NCI-H146 treated with DMSO at 0.1 percent for 48 hours (cell line): Measurements from ENCODE around the gene AEN.

Source experiments
- DNase-seq: peaks from one replicate; lab custom pipeline; 2025; ENCODE audit not compliant: unreplicated experiment; lab: John Stamatoyannopoulos, UW

The AEN gene

DNA sequence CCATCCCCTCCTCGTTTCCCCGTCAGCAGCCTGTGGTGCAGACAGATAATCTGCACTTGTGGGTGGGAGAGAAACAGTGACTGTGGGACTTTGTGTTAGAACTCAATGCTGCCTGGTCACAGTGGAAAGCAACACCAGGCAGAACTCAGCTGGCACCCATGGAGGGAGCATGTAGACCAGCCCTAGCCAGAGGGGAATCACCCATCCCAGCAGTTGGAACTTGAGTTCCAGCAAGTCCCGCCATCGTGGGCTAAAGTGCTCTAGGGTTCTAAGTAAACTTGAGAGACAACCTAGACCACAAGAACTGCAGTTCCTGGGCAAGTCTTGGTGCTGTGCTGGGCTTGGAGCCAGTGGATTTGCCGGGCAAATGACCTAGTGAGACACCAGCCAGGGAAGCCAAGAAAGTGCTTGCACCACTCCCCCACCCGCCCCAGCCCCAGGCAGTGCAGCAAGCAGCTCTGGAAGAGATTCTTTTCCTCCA lies 42.0 kb downstream of the AEN start:
- DNase-seq: no peak

DNA sequence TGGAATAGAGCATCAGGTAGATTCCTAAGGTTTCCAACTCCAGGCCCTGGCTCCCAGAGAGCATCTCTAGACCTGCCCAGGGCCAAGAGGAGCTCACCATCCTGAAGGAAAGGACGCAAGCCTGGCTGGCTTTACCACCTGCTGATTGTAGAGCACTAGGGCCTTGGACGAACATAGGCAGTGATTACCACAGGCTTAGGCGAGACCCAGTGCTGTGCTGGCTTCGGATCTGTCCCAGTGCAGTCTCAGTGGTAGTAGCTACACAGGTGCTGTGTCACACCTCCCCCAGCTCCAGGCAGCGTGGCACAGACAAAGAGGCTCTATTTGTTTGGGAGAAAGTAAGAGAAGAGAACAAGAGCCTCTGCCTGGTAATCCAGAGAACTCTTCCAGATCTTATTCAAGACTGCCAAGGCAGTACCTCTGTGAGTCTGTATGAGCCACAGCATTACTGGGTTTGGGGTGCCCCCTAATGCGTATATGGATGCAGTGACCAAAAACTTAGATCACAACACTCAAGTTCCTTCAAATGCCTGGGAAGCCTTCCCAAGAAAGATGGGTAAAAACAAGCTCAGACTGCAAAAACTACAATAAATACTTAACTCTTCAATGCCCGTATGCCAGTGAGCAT lies 43.1 kb downstream of the AEN start:
- DNase-seq: no peak

DNA sequence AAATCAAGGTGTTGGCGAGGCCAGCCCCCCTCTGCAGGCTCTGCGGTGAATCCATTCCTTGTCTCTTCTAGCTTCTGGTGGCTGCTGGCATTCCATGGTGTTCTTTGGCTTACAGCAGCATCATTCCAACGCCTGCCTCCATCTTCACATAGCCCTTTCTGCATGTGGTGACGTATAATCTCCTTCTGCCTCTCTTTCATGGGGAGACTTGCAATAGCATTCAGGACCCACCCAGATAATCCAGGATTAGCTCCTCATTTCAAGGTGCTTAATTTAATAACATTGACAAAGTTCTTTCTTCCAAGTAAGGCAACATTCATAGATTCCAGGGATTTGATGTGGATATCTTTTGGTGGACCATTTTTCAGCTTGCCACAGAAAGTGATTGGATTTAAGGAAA lies 53.5 kb downstream of the AEN start:
- no peak for DNase-seq

DNA sequence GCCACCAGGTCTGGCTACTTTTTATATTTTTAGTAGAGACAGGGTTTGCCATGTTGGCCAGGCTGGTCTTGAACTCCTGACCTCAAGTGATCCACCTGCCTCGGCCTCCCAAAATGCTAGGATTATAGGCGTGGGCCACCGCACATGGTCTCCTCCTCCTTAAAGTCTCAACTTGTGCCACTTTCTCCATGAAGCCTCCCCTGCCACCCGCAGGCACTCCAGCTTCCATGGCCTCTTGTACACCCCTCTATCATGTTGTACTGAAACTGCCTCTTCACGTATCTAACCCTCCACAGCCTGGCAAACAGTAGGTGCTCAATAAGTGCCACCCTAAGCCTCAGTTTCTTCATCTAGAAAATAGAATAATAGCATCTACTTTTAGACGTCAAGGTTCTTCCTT lies 57.6 kb downstream of the AEN start:
- no peak for DNase-seq

DNA sequence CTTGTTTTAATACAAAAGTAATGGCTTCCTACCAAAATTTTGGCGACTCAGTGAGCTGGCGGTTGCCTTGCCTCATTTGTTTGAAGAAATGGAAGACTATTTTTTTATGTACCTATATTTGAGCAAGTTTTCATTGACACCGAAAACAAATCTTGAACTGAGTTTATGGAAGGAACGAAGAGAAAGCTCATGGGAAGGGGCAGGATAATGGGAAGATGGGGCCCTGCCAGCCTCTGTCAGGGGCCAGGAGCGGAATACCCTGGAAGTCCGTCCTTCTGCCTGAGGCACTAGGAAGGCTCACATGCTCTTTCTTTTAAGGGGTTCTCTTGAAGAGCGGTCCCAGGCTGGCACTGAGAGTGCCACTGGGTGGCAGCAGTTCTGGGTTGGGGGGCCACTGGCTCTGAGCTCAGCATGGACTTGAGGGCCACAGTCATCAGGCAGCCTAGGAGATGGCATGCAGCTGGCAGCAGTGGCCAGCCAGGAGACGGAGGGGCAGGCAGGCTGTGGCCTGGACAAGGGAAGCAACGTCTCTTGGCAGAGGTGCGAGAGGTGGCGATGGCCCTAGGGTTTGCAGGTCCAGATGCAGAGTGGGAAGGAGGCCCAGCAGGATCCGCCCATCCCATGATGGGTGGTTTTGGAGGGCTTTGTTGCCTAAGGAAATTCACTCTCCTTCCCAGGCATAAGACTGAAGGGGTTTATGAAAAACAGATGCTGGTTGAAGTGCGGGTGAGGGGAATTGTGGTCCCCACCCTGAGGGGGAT lies 59.3 kb downstream of the AEN start:
- no peak for DNase-seq

DNA sequence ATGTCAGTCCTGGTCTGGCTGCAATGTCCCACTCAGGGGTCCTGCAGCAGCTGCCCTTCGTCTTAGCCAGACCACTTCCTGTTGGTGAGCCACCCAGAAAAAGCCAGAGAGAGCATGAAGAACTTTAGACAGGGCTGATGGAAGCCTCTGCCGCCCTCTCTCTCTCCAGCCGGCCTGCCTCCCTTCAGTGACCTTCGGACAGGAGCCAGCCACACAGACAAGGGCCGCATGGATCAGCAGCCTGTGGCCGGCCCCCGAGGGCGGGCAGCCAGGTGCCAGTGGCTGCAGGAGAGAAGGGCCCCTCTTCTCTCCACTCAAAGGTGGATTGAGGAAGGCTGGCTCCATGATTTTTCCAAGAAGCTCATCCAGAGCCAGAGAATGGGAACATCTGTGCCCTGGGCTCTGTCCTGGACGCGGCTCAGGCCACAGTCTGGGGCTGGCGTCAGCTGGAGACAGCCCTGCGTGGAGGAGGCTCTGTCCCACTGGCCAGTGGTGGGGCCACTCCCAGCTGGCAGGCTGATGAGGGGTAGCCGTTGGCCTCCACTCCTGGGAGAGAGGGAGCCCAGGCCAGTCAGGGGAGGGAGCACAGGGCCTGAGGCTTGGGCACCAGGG lies 60.6 kb downstream of the AEN start:
- DNase-seq: no peak
